A549 treated with dexamethasone at 1 μM for 4 hours (cell line): ENCODE data around the gene FAM72B. TPM values are rescaled to one million over a fixed set of nuclear protein-coding genes. Genes with fewer than 3 reads are reported as not detected.

ENCODE experiments used
- total RNA-seq: library from RNA; stranded (reverse); fragments of 200-300 nt; extraction: Qiagen RNA extraction; gene quantifications from 5 replicates; pipeline ENCODE4 v1.2.3, GENCODE V29; 2022

The FAM72B gene
- total RNA-seq = 5.5 to 7.2 TPM (median 6.6 TPM) in 5 replicates

DNA sequence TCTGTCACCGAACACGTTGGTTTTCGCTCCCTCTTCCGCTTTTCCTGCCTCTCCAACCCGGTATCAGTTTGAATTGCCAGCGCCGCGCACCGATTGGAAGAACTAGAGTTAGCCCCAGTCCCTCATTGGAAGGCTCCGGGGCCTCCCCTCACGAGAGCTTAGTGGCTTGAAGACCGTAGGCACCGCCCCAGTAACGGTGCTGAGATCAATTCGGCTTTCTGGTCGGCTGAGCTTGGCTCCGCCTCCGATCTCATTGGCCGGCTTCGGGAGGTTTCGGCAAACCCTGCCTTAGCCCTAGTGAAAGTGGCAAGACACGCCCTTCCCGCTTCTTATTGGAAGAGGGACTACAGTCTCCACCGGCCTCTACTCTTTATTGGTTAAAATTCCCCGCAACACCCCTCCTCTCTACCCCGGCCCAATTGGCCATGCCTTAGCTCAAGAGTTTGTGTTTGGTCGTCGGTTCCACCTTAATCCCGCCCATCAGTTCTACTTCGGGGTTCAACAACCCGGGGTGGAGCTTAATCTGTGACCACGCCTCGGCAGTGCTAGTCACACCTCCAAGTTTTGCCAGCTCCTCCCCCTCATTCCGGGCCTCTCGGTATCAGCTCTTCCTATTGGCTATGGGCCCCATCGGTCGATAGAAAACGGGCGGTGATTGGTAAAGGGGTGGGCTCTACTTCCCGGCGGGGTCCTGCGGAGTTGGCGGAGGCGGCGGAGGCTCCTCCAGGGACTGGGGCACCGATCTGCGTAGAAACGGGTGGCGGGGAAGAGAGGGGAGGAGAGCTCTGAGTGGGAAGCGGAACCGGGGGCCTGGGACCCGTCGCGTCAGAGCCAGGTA is at the start of gene FAM72B, which contains the start of gene SRGAP2C:
TSS of gene FAM72B (minus strand) at position 51 of the 838 bp plus-strand sequence. CDS start 851 bp downstream, outside the sequence.
TSS of gene SRGAP2C (plus strand) at position 686 of the 838 bp plus-strand sequence. CDS start 2,472 bp downstream, outside the sequence.

Other genes with a start within 250 kb of the FAM72B start
- gene SRGAP2C, start 635 bp upstream of the FAM72B start, total RNA-seq = 6.2 to 10.7 TPM (median 9.8 TPM) in 5 replicates